ENCODE data around the gene TAX1BP1.

- no peak for TF ChIP-seq FOXM1 (IDR thresholded peaks at IDR 0.05; ENCODE audit: borderline replicate concordance)
- TF ChIP-seq NFRKB (IDR thresholded peaks at IDR 0.05) = no peak
- TF ChIP-seq CTBP1 (IDR thresholded peaks at IDR 0.05; ENCODE audit: borderline replicate concordance) = no peak
- no peak for TF ChIP-seq ZNF384 (IDR thresholded peaks at IDR 0.05)
- TF ChIP-seq BHLHE40 (IDR thresholded peaks at IDR 0.05; ENCODE audit: borderline replicate concordance) = no peak
- TF ChIP-seq LEF1 (IDR thresholded peaks at IDR 0.05; ENCODE audit: borderline replicate concordance) = no peak
- TF ChIP-seq ELF4 (IDR thresholded peaks at IDR 0.05) = no peak
- no peak for TF ChIP-seq ARNT (IDR thresholded peaks at IDR 0.05)
- no peak for TF ChIP-seq FOXK2 (IDR thresholded peaks at IDR 0.05)
These were observed 36.8 kb upstream of the TAX1BP1 start for GRCh38 chr7:27703181-27703580.
